EL (cell line): ENCODE results near the gene PIP5K1A.
"Not testable (repeated sequence)": the region's sequence is repeated elsewhere in the genome, so short reads cannot be mapped to it uniquely, and the experiment has no call there.

Experiments
- DNase-seq: peaks from one replicate; pipeline ENCODE4 v3.0.0-alpha.2; 2016

The PIP5K1A gene

GRCh38 chr1:151198254-151199127 lies at the start of gene PIP5K1A:
Gene PIP5K1A, plus strand, starts transcription at chr1:151198552. Its CDS starts 445 bp downstream, at chr1:151198997.
- DNase-seq = peak; percentile 98

- no peak for DNase-seq
Observed at GRCh38 chr1:151156515-151156819, 41.9 kb upstream of the PIP5K1A start, which contains the start of gene TNFAIP8L2. Gene TNFAIP8L2, plus strand, starts transcription at chr1:151156649. Its CDS starts 2,049 bp downstream, at chr1:151158698.

- DNase-seq = no peak
Observed at GRCh38 chr1:151157067-151157531, 41.3 kb upstream of the PIP5K1A start.

GRCh38 chr1:151158326-151158725 lies 40.0 kb upstream of the PIP5K1A start:
- DNase-seq = no peak

- DNase-seq = no peak
Observed at GRCh38 chr1:151158751-151159251, 39.6 kb upstream of the PIP5K1A start.

GRCh38 chr1:151159373-151159772 lies 39.0 kb upstream of the PIP5K1A start:
- DNase-seq = no peak

GRCh38 chr1:151164732-151165280 lies 33.5 kb upstream of the PIP5K1A start:
- DNase-seq = peak; percentile 14

- DNase-seq = peak; percentile 60
Observed at GRCh38 chr1:151165281-151165737, 33.0 kb upstream of the PIP5K1A start.

GRCh38 chr1:151165738-151166504 lies 32.4 kb upstream of the PIP5K1A start, which contains the start of the genes LYSMD1 and SCNM1:
Gene LYSMD1, minus strand, starts transcription at chr1:151165902. Its CDS starts 644 bp downstream, at chr1:151165258.
Gene SCNM1, plus strand, starts transcription at chr1:151166144. Its CDS starts 9 bp downstream, at chr1:151166153.
- DNase-seq = peak; percentile 99

GRCh38 chr1:151166505-151166956 lies 31.8 kb upstream of the PIP5K1A start:
- peak; percentile 77 for DNase-seq

GRCh38 chr1:151167116-151167515 lies 31.2 kb upstream of the PIP5K1A start:
- no peak for DNase-seq

GRCh38 chr1:151171190-151171589 lies 27.2 kb upstream of the PIP5K1A start:
- no peak for DNase-seq

- DNase-seq = no peak
Observed at GRCh38 chr1:151175041-151175741, 23.2 kb upstream of the PIP5K1A start.

GRCh38 chr1:151175863-151176262 lies 22.5 kb upstream of the PIP5K1A start, which contains the start of gene TMOD4:
Gene TMOD4, minus strand, starts transcription at chr1:151175981. Its CDS starts 1,106 bp downstream, at chr1:151174875.
- no peak for DNase-seq

GRCh38 chr1:151176514-151177045 lies 21.8 kb upstream of the PIP5K1A start:
- DNase-seq = no peak

GRCh38 chr1:151184211-151184610 lies 14.1 kb upstream of the PIP5K1A start:
- DNase-seq = no peak

- DNase-seq = no peak
Observed at GRCh38 chr1:151187205-151187604, 11.1 kb upstream of the PIP5K1A start.

- not testable (repeated sequence) for DNase-seq
Observed at GRCh38 chr1:151188667-151189066, 9.7 kb upstream of the PIP5K1A start.

- DNase-seq = peak; percentile 91
Observed at GRCh38 chr1:151189637-151190445, 8.5 kb upstream of the PIP5K1A start, which contains the start of gene VPS72. Gene VPS72, minus strand, starts transcription at chr1:151190197. Its CDS starts 76 bp downstream, at chr1:151190121.

- DNase-seq = no peak
Observed at GRCh38 chr1:151192047-151192446, 6.3 kb upstream of the PIP5K1A start.

- DNase-seq = no peak
Observed at GRCh38 chr1:151193304-151193703, 5.0 kb upstream of the PIP5K1A start.
